Measurements from ENCODE around the gene SLC40A1. TPM values are rescaled to one million over a fixed set of nuclear protein-coding genes. Genes with fewer than 3 reads are reported as not detected.
A peak's percentile ranks its signal among the peaks of the same experiment; 100 is the strongest.

The SLC40A1 gene, protein sequence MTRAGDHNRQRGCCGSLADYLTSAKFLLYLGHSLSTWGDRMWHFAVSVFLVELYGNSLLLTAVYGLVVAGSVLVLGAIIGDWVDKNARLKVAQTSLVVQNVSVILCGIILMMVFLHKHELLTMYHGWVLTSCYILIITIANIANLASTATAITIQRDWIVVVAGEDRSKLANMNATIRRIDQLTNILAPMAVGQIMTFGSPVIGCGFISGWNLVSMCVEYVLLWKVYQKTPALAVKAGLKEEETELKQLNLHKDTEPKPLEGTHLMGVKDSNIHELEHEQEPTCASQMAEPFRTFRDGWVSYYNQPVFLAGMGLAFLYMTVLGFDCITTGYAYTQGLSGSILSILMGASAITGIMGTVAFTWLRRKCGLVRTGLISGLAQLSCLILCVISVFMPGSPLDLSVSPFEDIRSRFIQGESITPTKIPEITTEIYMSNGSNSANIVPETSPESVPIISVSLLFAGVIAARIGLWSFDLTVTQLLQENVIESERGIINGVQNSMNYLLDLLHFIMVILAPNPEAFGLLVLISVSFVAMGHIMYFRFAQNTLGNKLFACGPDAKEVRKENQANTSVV
- 78.4 TPM for total RNA-seq
- polyA plus RNA-seq (ENCODE audit: insufficient read depth, low read depth, low replicate concordance), result 45.8 TPM
- long read RNA-seq, donor 1, transcript SLC40A1-201 (8 exons, 3,442 nt), result major isoform, 38 of 38 reads
- long read RNA-seq, donor 1, partial matches to known transcripts, result 0 of 38 reads
- long read RNA-seq, donor 1, other reads (novel, unspliced or antisense), result 0 of 38 reads
- long read RNA-seq, donor 2, transcript SLC40A1-201 (8 exons, 3,442 nt), result major isoform, 42 of 49 reads
- long read RNA-seq, donor 2, partial matches to known transcripts, result 7 of 49 reads
- long read RNA-seq, donor 2, other reads (novel, unspliced or antisense), result 0 of 49 reads
- long read RNA-seq, donor 3, transcript SLC40A1-201 (8 exons, 3,442 nt), result major isoform, 36 of 86 reads
- long read RNA-seq, donor 3, partial matches to known transcripts, result 49 of 86 reads
- long read RNA-seq, donor 3, other reads (novel, unspliced or antisense), result 0 of 86 reads
- long read RNA-seq, donor 4, transcript SLC40A1-201 (8 exons, 3,442 nt), result major isoform, 31 of 37 reads
- long read RNA-seq, donor 4, partial matches to known transcripts, result 6 of 37 reads
- long read RNA-seq, donor 4, other reads (novel, unspliced or antisense), result 0 of 37 reads
- long read RNA-seq, donor 5, transcript SLC40A1-201 (8 exons, 3,442 nt), result major isoform, 9 of 9 reads
- long read RNA-seq, donor 5, partial matches to known transcripts, result 0 of 9 reads
- long read RNA-seq, donor 5, other reads (novel, unspliced or antisense), result 0 of 9 reads
- long read RNA-seq, donor 6, transcript SLC40A1-201 (8 exons, 3,442 nt), result major isoform, 40 of 59 reads
- long read RNA-seq, donor 6, partial matches to known transcripts, result 18 of 59 reads
- long read RNA-seq, donor 6, other reads (novel, unspliced or antisense), result 0 of 59 reads
- long read RNA-seq, donor 7, transcript SLC40A1-201 (8 exons, 3,442 nt), result major isoform, 305 of 335 reads
- long read RNA-seq, donor 7, partial matches to known transcripts, result 10 of 335 reads
- long read RNA-seq, donor 7, other reads (novel, unspliced or antisense), result 20 of 335 reads
- long read RNA-seq, donor 8, transcript SLC40A1-201 (8 exons, 3,442 nt), result major isoform, 33 of 44 reads
- long read RNA-seq, donor 8, partial matches to known transcripts, result 9 of 44 reads
- long read RNA-seq, donor 8, other reads (novel, unspliced or antisense), result 0 of 44 reads
- long read RNA-seq, donor 9, transcript SLC40A1-201 (8 exons, 3,442 nt), result major isoform, 24 of 36 reads
- long read RNA-seq, donor 9, partial matches to known transcripts, result 12 of 36 reads
- long read RNA-seq, donor 9, other reads (novel, unspliced or antisense), result 0 of 36 reads
- long read RNA-seq, donor 10, transcript SLC40A1-201 (8 exons, 3,442 nt), result major isoform, 22 of 40 reads
- long read RNA-seq, donor 10, partial matches to known transcripts, result 16 of 40 reads
- long read RNA-seq, donor 10, other reads (novel, unspliced or antisense), result 0 of 40 reads

DNA sequence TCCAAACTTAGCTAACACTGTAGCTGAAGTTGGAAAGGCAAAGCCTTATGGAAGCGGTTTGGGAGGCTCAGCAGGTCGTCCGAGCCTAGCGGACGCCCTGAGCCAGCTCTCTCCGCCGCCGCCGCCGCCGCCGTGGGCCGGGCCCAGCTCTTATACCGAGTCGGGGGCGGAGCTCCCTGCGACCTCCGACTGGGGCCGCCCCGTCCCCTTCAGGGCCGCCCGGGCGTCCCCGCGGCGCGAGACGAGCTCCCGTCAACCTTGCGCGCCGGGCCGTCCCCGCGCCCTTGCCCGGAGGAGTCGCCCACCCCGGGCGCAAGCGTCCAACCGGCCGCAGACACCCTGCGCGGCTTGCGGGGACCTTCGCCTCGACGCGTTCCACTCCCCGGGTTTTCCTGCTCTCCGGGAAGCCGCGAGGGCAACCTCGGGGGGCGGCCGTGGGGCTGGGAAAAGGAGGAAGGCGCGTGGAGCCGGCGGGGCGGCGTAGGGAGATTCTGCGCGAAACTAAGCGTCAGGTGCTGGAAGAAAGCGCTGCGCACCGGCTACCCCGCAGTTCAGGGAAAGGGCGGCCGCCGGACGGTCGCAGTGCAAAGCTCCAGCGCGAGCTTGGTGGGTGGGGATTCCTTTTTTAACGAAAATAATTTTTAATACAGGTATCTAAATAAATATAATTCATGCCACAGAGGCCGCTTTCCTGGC is at the start of gene SLC40A1:
Gene SLC40A1, minus strand, starts transcription at position 129 of the 696 bp plus-strand sequence. CDS start 326 bp downstream, outside the sequence.
- DNase-seq (peak; percentile 87 to 97 (median 94)), FAIRE-seq (no peak)
- Histone ChIP-seq H3K27ac (ENCODE audit: low read depth in 2 of 2, low read length in 2 of 2) (peak within 1 kb of the TSS; percentile 88 to 91), H3K9ac (ENCODE audit: low read length in 3 of 3) (peak within 1 kb of the TSS; percentile 64 to 87 (median 69)), H3K27me3 (ENCODE audit: control insufficient read depth, insufficient read depth, low read length) (no peaks in the 10 kb centered on the region), H3K9me3 (ENCODE audit: control insufficient read depth in 2 of 3, insufficient read depth in 1 of 3, low read length in 3 of 3) (no peaks in the 10 kb centered on the region), H3K4me3 (ENCODE audit: low read length in 3 of 3) (peak within 1 kb of the TSS; percentile 79 to 98 (median 83)), H3K36me3 (ENCODE audit: control insufficient read depth in 2 of 3, insufficient read depth in 3 of 3, low read length in 3 of 3) (peaks cover 0 to 3% (median 0%) of the 10 kb centered on the region in 3 donors), H3K4me1 (ENCODE audit: control insufficient read depth in 2 of 3, insufficient read depth in 2 of 3, low read depth in 1 of 3, low read length in 3 of 3) (peaks cover 0 to 25% (median 21%) of the 10 kb centered on the region in 3 donors)
- intact Hi-C loops (cut with DNase I), result no loop called here
- TF ChIP-seq, protein P1, sequence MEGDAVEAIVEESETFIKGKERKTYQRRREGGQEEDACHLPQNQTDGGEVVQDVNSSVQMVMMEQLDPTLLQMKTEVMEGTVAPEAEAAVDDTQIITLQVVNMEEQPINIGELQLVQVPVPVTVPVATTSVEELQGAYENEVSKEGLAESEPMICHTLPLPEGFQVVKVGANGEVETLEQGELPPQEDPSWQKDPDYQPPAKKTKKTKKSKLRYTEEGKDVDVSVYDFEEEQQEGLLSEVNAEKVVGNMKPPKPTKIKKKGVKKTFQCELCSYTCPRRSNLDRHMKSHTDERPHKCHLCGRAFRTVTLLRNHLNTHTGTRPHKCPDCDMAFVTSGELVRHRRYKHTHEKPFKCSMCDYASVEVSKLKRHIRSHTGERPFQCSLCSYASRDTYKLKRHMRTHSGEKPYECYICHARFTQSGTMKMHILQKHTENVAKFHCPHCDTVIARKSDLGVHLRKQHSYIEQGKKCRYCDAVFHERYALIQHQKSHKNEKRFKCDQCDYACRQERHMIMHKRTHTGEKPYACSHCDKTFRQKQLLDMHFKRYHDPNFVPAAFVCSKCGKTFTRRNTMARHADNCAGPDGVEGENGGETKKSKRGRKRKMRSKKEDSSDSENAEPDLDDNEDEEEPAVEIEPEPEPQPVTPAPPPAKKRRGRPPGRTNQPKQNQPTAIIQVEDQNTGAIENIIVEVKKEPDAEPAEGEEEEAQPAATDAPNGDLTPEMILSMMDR (IDR thresholded peaks at IDR 0.05; ENCODE audit: borderline replicate concordance, extremely low read depth, insufficient read depth), result no peak

DNA sequence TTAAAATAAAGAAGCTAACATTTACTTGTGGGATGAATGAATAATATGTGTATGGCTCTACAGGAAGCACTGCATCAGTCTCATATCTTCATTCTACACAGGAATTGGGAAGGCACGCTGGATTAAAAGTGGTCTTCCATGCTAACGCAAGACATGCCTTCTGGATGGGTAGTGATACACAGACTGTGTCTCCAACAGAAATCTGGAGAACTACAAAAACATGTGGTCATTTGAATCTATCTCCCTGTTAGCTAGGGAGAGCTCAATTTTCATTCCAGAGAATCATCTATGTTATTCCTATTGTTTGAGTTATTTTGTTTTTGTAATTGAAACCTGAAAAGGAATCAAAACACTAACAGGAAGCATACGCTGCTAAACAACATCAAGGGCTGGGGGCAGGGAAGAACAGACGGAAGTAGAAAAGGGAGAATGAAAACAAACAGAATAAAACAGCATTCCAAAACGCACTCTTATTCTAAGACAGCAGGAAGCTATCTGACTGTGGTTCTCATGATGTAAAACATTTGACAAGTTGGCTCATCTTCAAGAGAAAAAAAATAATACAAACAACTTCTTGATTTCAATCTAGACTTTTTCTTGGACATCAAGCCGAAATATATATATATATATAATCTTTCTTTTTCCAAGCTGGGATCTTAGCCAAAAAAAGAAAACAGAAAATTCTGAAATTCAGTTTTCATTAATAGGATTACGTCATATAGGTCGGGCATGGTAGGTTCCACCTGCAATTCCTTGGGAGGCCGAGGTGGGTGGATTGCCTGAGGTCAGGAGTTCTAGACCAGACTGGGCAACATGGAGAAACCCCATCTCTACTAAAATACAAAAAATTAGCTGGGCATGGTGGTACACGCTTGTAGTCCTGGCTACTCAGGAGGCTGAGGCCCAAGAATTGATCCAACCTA is 49.2 kb upstream of the SLC40A1 start:
- Histone ChIP-seq H3K4me3 (ENCODE audit: low read length in 3 of 3) (no peak overlapping the region), H3K27ac (ENCODE audit: low read depth in 2 of 2, low read length in 2 of 2) (no peak overlapping the region), H3K9me3 (ENCODE audit: control insufficient read depth in 2 of 3, insufficient read depth in 1 of 3, low read length in 3 of 3) (no peaks in the 10 kb centered on the region), H3K9ac (ENCODE audit: low read length in 3 of 3) (no peak overlapping the region), H3K36me3 (ENCODE audit: control insufficient read depth in 2 of 3, insufficient read depth in 3 of 3, low read length in 3 of 3) (no peaks in the 10 kb centered on the region), H3K4me1 (ENCODE audit: control insufficient read depth in 2 of 3, insufficient read depth in 2 of 3, low read depth in 1 of 3, low read length in 3 of 3) (no peaks in the 10 kb centered on the region), H3K27me3 (ENCODE audit: control insufficient read depth, insufficient read depth, low read length) (no peaks in the 10 kb centered on the region)
- TF ChIP-seq, protein P1 (IDR thresholded peaks at IDR 0.05; ENCODE audit: borderline replicate concordance, extremely low read depth, insufficient read depth), result no peak
- peak in 2 of 5 donors; percentile 58 to 85 for DNase-seq
- intact Hi-C loops (cut with DNase I), result no loop called here
- FAIRE-seq, result no peak

Measured in kidney (tissue), 22 donors.